HG03565 (cell line): ENCODE data around the gene TMC1.
"Not testable (repeated sequence)": the region's sequence is repeated elsewhere in the genome, so short reads cannot be mapped to it uniquely, and the experiment has no call there.

Experiments
- ATAC-seq: cut with Tn5 transposase; IDR thresholded peaks from one replicate; pipeline ENCODE4 v1.9.1; 2021; ENCODE audit warnings: mild to moderate bottlenecking, moderate library complexity; ENCODE audit not compliant: unreplicated experiment

TMC1 gene

DNA sequence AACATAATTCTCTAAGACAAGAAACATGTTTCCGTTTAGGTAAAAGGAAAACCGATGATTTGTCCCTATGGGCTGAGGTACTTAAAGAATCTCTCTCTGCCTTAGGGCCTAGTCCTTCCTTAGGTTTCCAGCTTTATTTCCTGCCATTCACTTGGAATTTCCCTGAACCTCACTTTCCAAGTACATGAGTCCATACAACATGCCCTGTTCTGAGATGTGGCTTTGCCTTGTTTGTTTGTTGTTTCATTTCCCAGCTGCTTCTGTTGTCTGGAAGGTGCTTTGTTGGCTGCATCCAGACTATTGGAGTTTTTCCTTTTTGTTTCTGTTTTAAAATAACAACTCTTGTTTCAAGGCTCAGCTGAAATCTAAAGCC is 336.2 kb downstream of the TMC1 start:
- ATAC-seq, result no peak

- no peak for ATAC-seq
These were observed 336.9 kb downstream of the TMC1 start for GRCh38 chr9:72858089-72858912.

DNA sequence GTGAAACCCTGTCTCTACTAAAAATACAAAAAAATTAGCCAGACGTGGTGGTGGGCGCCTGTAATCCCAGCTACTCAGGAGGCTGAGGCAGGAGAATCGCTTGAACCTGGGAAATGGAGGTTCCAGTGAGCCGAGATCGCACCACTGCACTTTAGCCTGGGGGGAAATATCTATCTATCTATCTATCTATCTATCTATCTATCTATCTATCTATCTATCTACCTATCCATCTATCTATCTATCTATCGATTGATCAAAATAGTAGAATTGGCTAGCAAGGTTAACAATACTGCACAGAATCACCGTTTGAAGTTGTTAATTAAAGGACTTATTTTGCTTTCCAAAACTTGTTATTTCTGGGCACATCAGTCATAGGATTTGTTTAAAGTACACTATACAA is 341.4 kb downstream of the TMC1 start:
- ATAC-seq, result not testable (repeated sequence)

DNA sequence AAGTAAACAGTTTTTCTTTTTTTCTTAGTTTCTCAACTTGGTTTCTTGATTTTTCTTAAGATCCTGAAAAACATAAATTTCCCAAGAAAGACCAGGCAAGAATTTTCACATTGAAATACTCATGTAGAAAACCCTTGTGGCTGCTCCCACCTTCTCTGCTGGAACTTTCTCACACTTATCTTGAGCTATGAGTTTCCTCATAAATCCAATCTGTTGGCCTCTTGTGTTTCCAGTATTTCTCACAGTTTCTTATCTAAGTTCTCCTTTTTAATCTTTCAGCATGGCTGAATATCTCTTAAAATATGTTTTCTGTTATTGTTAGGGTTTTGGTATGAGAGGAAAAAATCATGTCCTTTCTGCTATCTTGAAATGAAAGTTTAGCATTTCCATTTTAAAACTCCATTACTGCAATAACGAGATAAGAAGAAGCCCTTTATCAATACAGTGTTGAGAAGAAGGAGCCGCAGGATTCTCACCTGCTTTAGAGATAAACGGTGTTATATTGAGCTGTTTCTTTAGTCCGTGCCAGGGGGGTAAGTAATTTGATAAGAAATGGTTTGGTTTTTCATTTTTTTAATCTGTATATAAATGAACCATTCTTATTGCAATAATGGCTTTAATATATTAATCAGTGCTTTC is 342.2 kb downstream of the TMC1 start:
- ATAC-seq, result no peak

DNA sequence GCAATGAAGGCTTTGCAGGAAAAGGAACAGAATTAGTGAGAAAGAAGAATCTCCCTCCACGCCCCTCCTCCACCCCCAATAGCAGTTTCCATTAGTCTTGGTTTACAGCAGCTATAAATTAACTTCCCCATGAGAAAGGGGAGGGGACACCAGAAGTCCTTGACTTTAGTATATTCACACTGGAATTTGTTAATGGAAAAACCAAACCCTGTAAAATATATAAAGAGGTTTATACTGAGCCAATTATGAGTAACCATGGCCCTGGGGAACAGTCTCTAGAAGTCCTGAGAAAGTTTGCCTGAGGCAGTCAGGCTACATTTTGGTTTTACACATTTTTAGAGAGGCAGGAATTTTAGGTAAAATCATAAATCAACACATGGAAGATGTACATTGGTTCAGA is 342.9 kb downstream of the TMC1 start:
- ATAC-seq, result no peak

- ATAC-seq, result no peak
These were observed 350.3 kb downstream of the TMC1 start for GRCh38 chr9:72871685-72872084.

DNA sequence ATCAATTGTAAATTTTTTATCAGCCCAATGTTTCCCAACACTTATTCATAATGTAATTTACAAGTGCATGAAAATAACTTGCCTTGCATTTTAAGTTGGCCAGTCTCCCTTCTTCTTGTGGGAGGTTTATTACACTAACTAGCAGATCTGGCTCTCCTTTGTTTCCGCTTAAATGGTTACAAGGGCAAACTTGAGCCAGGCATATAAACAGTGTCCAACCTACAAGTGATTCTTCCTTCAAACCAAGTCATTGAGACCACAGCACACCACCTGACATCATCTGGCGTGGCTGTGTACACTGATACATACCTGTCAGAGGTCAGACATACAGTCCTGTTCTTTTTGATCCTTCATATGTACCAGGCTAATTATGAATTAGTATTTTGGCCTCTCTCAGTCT is 351.3 kb downstream of the TMC1 start:
- ATAC-seq, result no peak

GRCh38 chr9:72873456-72873855 is 352.0 kb downstream of the TMC1 start:
- ATAC-seq, result no peak

DNA sequence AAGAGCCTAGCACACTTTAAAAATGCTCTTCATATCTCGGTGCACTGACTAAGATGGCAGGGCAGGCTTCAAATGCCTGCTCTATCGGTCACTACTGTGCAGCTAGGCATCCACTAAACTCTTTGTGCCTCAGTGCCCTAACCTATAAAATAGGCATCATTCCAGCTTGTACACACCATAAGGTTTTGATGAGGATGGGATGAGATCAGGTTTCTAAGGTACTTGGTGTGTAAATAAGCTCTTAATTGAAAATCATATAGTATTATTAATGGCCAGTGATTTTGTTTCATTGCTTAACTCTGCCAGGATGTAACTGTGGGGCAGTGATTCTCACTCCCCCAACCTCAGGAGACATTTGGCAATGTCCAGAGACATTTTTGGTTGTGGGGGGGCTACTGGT is 352.9 kb downstream of the TMC1 start:
- no peak for ATAC-seq

- no peak for ATAC-seq
These were observed 353.8 kb downstream of the TMC1 start for GRCh38 chr9:72875221-72875620.

DNA sequence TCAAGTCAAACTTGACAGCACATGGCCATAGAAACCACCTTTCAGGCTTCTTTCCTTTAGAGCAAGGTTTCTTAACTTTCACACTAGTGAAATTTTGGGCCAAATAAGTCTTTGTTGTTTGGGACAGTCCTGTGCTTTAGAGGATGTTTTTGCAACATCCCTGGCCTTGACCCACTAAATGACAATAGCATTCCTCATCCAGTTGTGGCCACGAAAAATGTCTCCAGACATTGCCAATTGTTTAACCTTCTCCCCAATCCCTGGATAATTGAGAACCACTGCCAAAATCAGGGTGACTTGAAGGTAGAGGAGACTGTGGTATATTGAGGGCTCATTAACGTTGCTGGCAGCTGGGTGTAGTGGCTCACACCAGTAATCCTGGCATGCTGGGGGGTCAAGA is 359.4 kb downstream of the TMC1 start:
- ATAC-seq, result no peak

- no peak for ATAC-seq
These were observed 360.8 kb downstream of the TMC1 start for GRCh38 chr9:72882117-72882775.

DNA sequence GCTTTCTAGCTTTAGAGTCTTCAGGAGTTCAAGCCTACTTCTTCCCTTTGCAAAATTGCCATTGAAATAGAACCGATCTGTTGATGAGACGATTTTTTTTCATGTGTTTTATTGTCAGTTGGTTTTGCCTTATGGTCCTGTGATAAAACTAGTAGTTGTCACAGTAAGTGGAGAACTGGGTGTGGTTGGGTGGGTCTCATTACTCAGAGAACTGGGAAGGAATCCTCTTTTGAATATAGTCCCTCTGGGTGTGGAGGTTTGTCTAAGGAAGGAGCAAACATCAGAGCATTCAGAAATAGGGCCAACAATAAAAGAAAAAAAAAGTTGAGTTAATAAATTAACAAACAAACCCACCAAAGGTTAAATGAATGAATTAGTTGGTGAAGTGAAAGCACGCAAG is 362.5 kb downstream of the TMC1 start:
- ATAC-seq, result no peak

GRCh38 chr9:72884508-72884907 is 363.1 kb downstream of the TMC1 start:
- ATAC-seq, result no peak
